ENCODE results near the gene RNASE1.
"Not testable (repeated sequence)": the region's sequence is repeated elsewhere in the genome, so short reads cannot be mapped to it uniquely, and the experiment has no call there.

RNASE1 gene

DNA sequence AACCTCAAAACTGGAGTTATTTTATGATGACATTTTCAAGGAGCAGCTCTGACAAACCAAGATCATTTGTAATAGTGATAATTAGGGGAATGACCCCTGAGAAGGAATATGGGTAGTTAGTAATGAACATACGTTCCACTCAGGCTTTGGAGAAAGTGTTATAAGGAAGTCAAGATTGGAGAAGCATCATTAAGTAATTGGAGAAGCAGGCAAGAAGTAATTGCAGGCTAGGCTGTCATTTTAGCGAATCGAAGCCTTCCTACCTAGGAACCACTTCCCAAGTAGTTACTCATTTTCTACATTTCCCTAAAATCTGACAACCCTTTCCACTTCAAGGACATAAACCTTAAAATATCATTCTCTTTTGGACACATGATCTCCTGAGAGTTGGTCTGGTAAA, 33.2 kb downstream of the RNASE1 start:
- DNase-seq: no peak

DNA sequence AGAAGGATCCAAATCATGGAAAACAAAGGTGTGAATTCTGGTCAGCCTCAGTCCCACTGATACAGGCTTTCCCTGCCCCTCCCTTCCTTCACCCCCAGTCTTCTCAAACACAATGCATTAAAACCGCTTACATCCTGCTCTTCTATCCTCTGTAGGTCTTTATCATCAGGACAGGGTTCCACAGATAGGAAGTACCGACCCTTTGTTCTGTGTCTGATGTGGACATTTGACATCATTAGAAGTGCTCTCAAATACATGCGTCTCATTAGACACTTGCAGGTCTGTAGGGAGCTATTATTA, 34.1 kb downstream of the RNASE1 start:
- DNase-seq: no peak

DNA sequence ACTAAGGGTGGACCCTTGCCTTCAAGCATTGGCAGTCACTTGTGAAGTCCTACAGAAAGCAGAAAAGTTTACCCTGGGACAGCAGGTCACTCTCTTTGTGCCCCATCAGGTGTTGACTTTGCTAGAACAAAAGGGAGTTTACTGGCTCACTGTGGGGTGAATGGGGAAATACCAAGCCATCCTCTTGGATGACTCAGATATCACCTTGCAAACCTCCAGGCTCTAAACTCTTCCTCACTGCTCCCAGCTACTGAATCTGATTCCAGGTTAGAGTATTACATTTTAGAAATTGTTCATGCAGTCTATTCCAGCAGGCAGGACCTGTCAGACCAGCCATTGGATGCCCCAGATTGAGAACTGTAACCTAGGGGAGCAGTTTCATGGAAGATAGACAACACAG, 41.7 kb downstream of the RNASE1 start:
- no peak for DNase-seq

GRCh38 chr14:20759465-20759864, 43.2 kb downstream of the RNASE1 start:
- not testable (repeated sequence) for DNase-seq

GRCh38 chr14:20757965-20758364, 44.7 kb downstream of the RNASE1 start:
- DNase-seq: peak; percentile 22

GRCh38 chr14:20755037-20755436, 47.6 kb downstream of the RNASE1 start:
- DNase-seq: no peak

- no peak for DNase-seq
Measured at GRCh38 chr14:20754308-20754707, 48.3 kb downstream of the RNASE1 start.

- DNase-seq: no peak
Measured at GRCh38 chr14:20751963-20752562, 50.6 kb downstream of the RNASE1 start.
